Stimulated activated CD4-positive, alpha-beta T cell treated with anti-CD3 and anti-CD28 coated beads, Interleukin-15, amount 100 ng/mL, for 24 hours (primary cell): Measurements from ENCODE around the gene DIP2B.
"Not testable (repeated sequence)": the region's sequence is repeated elsewhere in the genome, so short reads cannot be mapped to it uniquely, and the experiment has no call there.

Source experiments
- DNase-seq: peaks from one replicate; pipeline ENCODE4 v3.0.0-alpha.2; 2020

The DIP2B gene

GRCh38 chr12:50642761-50643160 is 138.0 kb downstream of the DIP2B start:
- DNase-seq: no peak

- DNase-seq: no peak
Observed at GRCh38 chr12:50647031-50647430, 142.2 kb downstream of the DIP2B start.

GRCh38 chr12:50647479-50647878 is 142.7 kb downstream of the DIP2B start:
- DNase-seq: no peak

GRCh38 chr12:50650285-50650684 is 145.5 kb downstream of the DIP2B start:
- DNase-seq: no peak

GRCh38 chr12:50655374-50655921 is 150.7 kb downstream of the DIP2B start:
- DNase-seq: no peak

GRCh38 chr12:50659260-50659659 is 154.5 kb downstream of the DIP2B start:
- no peak for DNase-seq

- no peak for DNase-seq
Observed at GRCh38 chr12:50659690-50660424, 155.1 kb downstream of the DIP2B start.

GRCh38 chr12:50660425-50660822 is 155.6 kb downstream of the DIP2B start:
- no peak for DNase-seq

- DNase-seq: no peak
Observed at GRCh38 chr12:50661300-50662115, 156.7 kb downstream of the DIP2B start.

GRCh38 chr12:50662116-50662510 is 157.3 kb downstream of the DIP2B start:
- no peak for DNase-seq

- no peak for DNase-seq
Observed at GRCh38 chr12:50665170-50665569, 160.4 kb downstream of the DIP2B start.

GRCh38 chr12:50665609-50666008 is 160.8 kb downstream of the DIP2B start:
- no peak for DNase-seq

- DNase-seq: no peak
Observed at GRCh38 chr12:50666023-50666422, 161.2 kb downstream of the DIP2B start.

- DNase-seq: no peak
Observed at GRCh38 chr12:50672158-50672557, 167.4 kb downstream of the DIP2B start.

- no peak for DNase-seq
Observed at GRCh38 chr12:50676756-50677155, 172.0 kb downstream of the DIP2B start.

- DNase-seq: no peak
Observed at GRCh38 chr12:50677858-50678257, 173.1 kb downstream of the DIP2B start.

GRCh38 chr12:50678650-50679365 is 174.0 kb downstream of the DIP2B start:
- DNase-seq: no peak

GRCh38 chr12:50679612-50680011 is 174.8 kb downstream of the DIP2B start:
- no peak for DNase-seq

GRCh38 chr12:50681064-50681463 is 176.3 kb downstream of the DIP2B start:
- not testable (repeated sequence) for DNase-seq

GRCh38 chr12:50685641-50686040 is 180.9 kb downstream of the DIP2B start:
- DNase-seq: no peak

- no peak for DNase-seq
Observed at GRCh38 chr12:50686406-50686805, 181.6 kb downstream of the DIP2B start.

GRCh38 chr12:50686976-50687375 is 182.2 kb downstream of the DIP2B start:
- DNase-seq: no peak

- DNase-seq: no peak
Observed at GRCh38 chr12:50689437-50689836, 184.7 kb downstream of the DIP2B start.
